GM15510 (cell line): Measurements from ENCODE around the gene ZNF18.

Source experiments
- POLR2A ChIP-seq: IDR thresholded peaks from 3 replicates; pipeline ENCODE4 v1.6.1; 2011; ENCODE audit warnings: borderline replicate concordance; ENCODE audit not compliant: insufficient read length; ENCODE audit errors: extremely low read depth

ZNF18 gene

GRCh38 chr17:11944587-11944986 lies 52.7 kb downstream of the ZNF18 start:
- no peak for TF ChIP-seq POLR2A

GRCh38 chr17:11943759-11944347 lies 53.4 kb downstream of the ZNF18 start:
- no peak for TF ChIP-seq POLR2A

- TF ChIP-seq POLR2A = no peak
Measured at GRCh38 chr17:11940904-11941303, 56.4 kb downstream of the ZNF18 start.

- TF ChIP-seq POLR2A = no peak
Measured at GRCh38 chr17:11935734-11936406, 61.4 kb downstream of the ZNF18 start.

- no peak for TF ChIP-seq POLR2A
Measured at GRCh38 chr17:11932337-11932898, 64.9 kb downstream of the ZNF18 start.

GRCh38 chr17:11928436-11928835 lies 68.8 kb downstream of the ZNF18 start:
- TF ChIP-seq POLR2A = no peak
